Measurements from ENCODE around the gene UPB1.

- TF ChIP-seq EP300 (IDR thresholded peaks at IDR 0.05) (no peak), CTCF (IDR thresholded peaks at IDR 0.05) (no peak), POLR2A (IDR thresholded peaks at IDR 0.05) (no peak)
These were observed 29.6 kb upstream of the UPB1 start for GRCh38 chr22:24465566-24465965.
